ENCODE results near the gene GLIS1. TPM values are rescaled to one million over a fixed set of nuclear protein-coding genes. Genes with fewer than 3 reads are reported as not detected.

The GLIS1 gene
- total and polyA plus RNA-seq, 3 experiments from 2014 or later, result 0.18 TPM; not detected in 2

GRCh38 chr1:53520481-53520880 is 218.5 kb downstream of the GLIS1 start:
- H3K4me1 ChIP-seq (ENCODE audit: insufficient read depth, low read length), result no peaks in the 10 kb centered on the region
- Mint-ChIP-seq H3K4me1 (no peaks in the 10 kb centered on the region), H3K36me3 (no peaks in the 10 kb centered on the region), H3K27ac (peak overlapping the region in 1 of 8 donors; percentile 55), H3K27me3 (peaks cover 2 to 5% of the 10 kb centered on the region in 2 donors), H3K9me3 (no peaks in the 10 kb centered on the region), H3K4me3 (no peak overlapping the region)
- H3K27ac ChIP-seq (ENCODE audit: low read depth, low read length), result no peak overlapping the region
- H3K9me3 ChIP-seq (ENCODE audit: low read length), result no peaks in the 10 kb centered on the region
- H3K27me3 ChIP-seq (ENCODE audit: insufficient read depth, low read length, poor library complexity, severe bottlenecking), result no peaks in the 10 kb centered on the region
- H3K4me3 ChIP-seq (ENCODE audit: low read length), result no peak overlapping the region
- no peaks in the 10 kb centered on the region for H3K36me3 ChIP-seq (ENCODE audit: insufficient read depth, low read length)
- no peak for DNase-seq
- ChIA-PET POLR2A (no interaction called here), CTCF (no interaction called here)

DNA sequence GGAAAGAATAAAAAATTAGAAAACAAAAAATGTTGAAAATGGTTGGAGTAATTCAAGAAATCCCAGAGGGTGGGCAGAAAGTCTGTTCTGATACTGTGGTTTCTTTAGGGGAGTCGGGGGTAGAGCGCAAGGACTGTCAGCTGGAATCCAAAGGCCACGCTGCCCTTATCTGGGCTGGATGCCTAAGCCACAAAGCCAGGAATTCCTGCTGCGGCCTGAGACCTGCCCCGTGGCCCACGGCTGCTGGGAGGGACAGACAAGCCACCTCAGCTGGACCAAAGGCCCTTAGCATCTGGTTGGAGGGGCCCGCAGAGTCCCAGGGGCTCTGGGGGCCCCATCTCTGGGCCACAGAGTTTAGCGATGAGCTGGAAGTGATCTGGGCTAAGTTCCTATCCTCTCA is 219.5 kb downstream of the GLIS1 start:
- no peak overlapping the region for H3K27ac Mint-ChIP-seq
- no peaks in the 10 kb centered on the region for H3K4me1 ChIP-seq (ENCODE audit: insufficient read depth, low read length)
- H3K4me3 Mint-ChIP-seq, result no peak overlapping the region
- no peaks in the 10 kb centered on the region for H3K9me3 Mint-ChIP-seq
- no peaks in the 10 kb centered on the region for H3K4me1 Mint-ChIP-seq
- H3K27me3 Mint-ChIP-seq, result peaks cover 2 to 4% of the 10 kb centered on the region in 2 donors
- H3K4me3 ChIP-seq (ENCODE audit: low read length), result no peak overlapping the region
- H3K27me3 ChIP-seq (ENCODE audit: insufficient read depth, low read length, poor library complexity, severe bottlenecking), result no peaks in the 10 kb centered on the region
- H3K36me3 ChIP-seq (ENCODE audit: insufficient read depth, low read length), result no peaks in the 10 kb centered on the region
- CTCF ChIA-PET, result no interaction called here
- H3K9me3 ChIP-seq (ENCODE audit: low read length), result no peaks in the 10 kb centered on the region
- no peak overlapping the region for H3K27ac ChIP-seq (ENCODE audit: low read depth, low read length)
- no peaks in the 10 kb centered on the region for H3K36me3 Mint-ChIP-seq
- no peak for DNase-seq
- POLR2A ChIA-PET, result no interaction called here

DNA sequence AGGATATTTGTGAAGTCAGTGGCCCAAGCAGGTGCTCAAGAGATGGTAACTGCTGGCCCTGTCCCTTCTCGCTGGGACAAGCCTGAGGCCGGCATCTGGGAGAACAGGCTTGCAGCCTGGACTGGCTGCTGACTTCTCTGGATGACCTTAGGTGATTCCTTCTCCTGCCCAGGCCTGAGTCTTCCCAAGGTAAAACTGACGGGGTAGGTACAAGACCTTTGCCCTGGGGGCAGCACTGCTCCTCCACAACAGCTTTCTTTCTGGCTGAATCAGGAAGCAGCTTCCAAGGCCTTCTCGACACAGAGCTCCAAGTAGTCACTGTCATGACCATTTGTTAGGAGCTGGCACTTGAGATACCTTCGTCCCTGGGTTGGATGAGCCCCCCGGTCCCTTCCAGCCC is 220.2 kb downstream of the GLIS1 start:
- no peak overlapping the region for H3K4me3 ChIP-seq (ENCODE audit: low read length)
- Mint-ChIP-seq H3K4me3 (no peak overlapping the region), H3K4me1 (no peaks in the 10 kb centered on the region), H3K36me3 (no peaks in the 10 kb centered on the region), H3K27ac (peak overlapping the region in 1 of 8 donors; percentile 12), H3K27me3 (no peaks in the 10 kb centered on the region), H3K9me3 (no peaks in the 10 kb centered on the region)
- H3K36me3 ChIP-seq (ENCODE audit: insufficient read depth, low read length), result no peaks in the 10 kb centered on the region
- CTCF ChIA-PET, result no interaction called here
- DNase-seq, result no peak
- no peaks in the 10 kb centered on the region for H3K9me3 ChIP-seq (ENCODE audit: low read length)
- no peaks in the 10 kb centered on the region for H3K4me1 ChIP-seq (ENCODE audit: insufficient read depth, low read length)
- H3K27me3 ChIP-seq (ENCODE audit: insufficient read depth, low read length, poor library complexity, severe bottlenecking), result no peaks in the 10 kb centered on the region
- no peak overlapping the region for H3K27ac ChIP-seq (ENCODE audit: low read depth, low read length)
- POLR2A ChIA-PET, result no interaction called here

GRCh38 chr1:53517821-53518352 is 221.1 kb downstream of the GLIS1 start:
- no peak overlapping the region for H3K27ac Mint-ChIP-seq
- Histone ChIP-seq H3K27ac (ENCODE audit: low read depth, low read length) (no peak overlapping the region), H3K27me3 (ENCODE audit: insufficient read depth, low read length, poor library complexity, severe bottlenecking) (no peaks in the 10 kb centered on the region), H3K4me3 (ENCODE audit: low read length) (no peak overlapping the region), H3K9me3 (ENCODE audit: low read length) (no peaks in the 10 kb centered on the region), H3K4me1 (ENCODE audit: insufficient read depth, low read length) (no peaks in the 10 kb centered on the region), H3K36me3 (ENCODE audit: insufficient read depth, low read length) (no peaks in the 10 kb centered on the region)
- DNase-seq, result no peak
- H3K27me3 Mint-ChIP-seq, result no peaks in the 10 kb centered on the region
- no peaks in the 10 kb centered on the region for H3K36me3 Mint-ChIP-seq
- no peak overlapping the region for H3K4me3 Mint-ChIP-seq
- ChIA-PET POLR2A (no interaction called here), CTCF (interaction anchor here (1.2 kb wide), 1 partner anchor 124 kb away, joined by 3 read pairs; no protein-coding TSS in a partner anchor)
- no peaks in the 10 kb centered on the region for H3K9me3 Mint-ChIP-seq
- H3K4me1 Mint-ChIP-seq, result no peaks in the 10 kb centered on the region

GRCh38 chr1:53517109-53517508 is 221.9 kb downstream of the GLIS1 start:
- H3K9me3 Mint-ChIP-seq, result no peaks in the 10 kb centered on the region
- no peaks in the 10 kb centered on the region for H3K27me3 Mint-ChIP-seq
- Histone ChIP-seq H3K27me3 (ENCODE audit: insufficient read depth, low read length, poor library complexity, severe bottlenecking) (no peaks in the 10 kb centered on the region), H3K36me3 (ENCODE audit: insufficient read depth, low read length) (no peaks in the 10 kb centered on the region), H3K4me3 (ENCODE audit: low read length) (no peak overlapping the region), H3K27ac (ENCODE audit: low read depth, low read length) (no peak overlapping the region), H3K9me3 (ENCODE audit: low read length) (no peaks in the 10 kb centered on the region), H3K4me1 (ENCODE audit: insufficient read depth, low read length) (no peaks in the 10 kb centered on the region)
- ChIA-PET POLR2A (no interaction called here), CTCF (interaction anchor here (1.2 kb wide), 1 partner anchor 123 kb away, joined by 3 read pairs; no protein-coding TSS in a partner anchor)
- H3K4me3 Mint-ChIP-seq, result no peak overlapping the region
- DNase-seq, result no peak
- H3K27ac Mint-ChIP-seq, result no peak overlapping the region
- H3K4me1 Mint-ChIP-seq, result no peaks in the 10 kb centered on the region
- H3K36me3 Mint-ChIP-seq, result no peaks in the 10 kb centered on the region

GRCh38 chr1:53516181-53516580 is 222.8 kb downstream of the GLIS1 start:
- ChIA-PET CTCF (no interaction called here), POLR2A (no interaction called here)
- Mint-ChIP-seq H3K4me1 (no peaks in the 10 kb centered on the region), H3K27me3 (no peaks in the 10 kb centered on the region), H3K4me3 (no peak overlapping the region), H3K27ac (no peak overlapping the region), H3K36me3 (no peaks in the 10 kb centered on the region), H3K9me3 (no peaks in the 10 kb centered on the region)
- Histone ChIP-seq H3K9me3 (ENCODE audit: low read length) (no peaks in the 10 kb centered on the region), H3K36me3 (ENCODE audit: insufficient read depth, low read length) (no peaks in the 10 kb centered on the region), H3K27ac (ENCODE audit: low read depth, low read length) (no peak overlapping the region), H3K4me3 (ENCODE audit: low read length) (no peak overlapping the region), H3K27me3 (ENCODE audit: insufficient read depth, low read length, poor library complexity, severe bottlenecking) (no peaks in the 10 kb centered on the region), H3K4me1 (ENCODE audit: insufficient read depth, low read length) (no peaks in the 10 kb centered on the region)
- DNase-seq, result no peak

GRCh38 chr1:53514436-53514835 is 224.5 kb downstream of the GLIS1 start:
- Mint-ChIP-seq H3K27me3 (no peaks in the 10 kb centered on the region), H3K9me3 (no peaks in the 10 kb centered on the region), H3K4me1 (no peaks in the 10 kb centered on the region), H3K27ac (no peak overlapping the region), H3K36me3 (no peaks in the 10 kb centered on the region), H3K4me3 (no peak overlapping the region)
- Histone ChIP-seq H3K36me3 (ENCODE audit: insufficient read depth, low read length) (no peaks in the 10 kb centered on the region), H3K4me1 (ENCODE audit: insufficient read depth, low read length) (no peaks in the 10 kb centered on the region), H3K27ac (ENCODE audit: low read depth, low read length) (no peak overlapping the region), H3K4me3 (ENCODE audit: low read length) (no peak overlapping the region), H3K27me3 (ENCODE audit: insufficient read depth, low read length, poor library complexity, severe bottlenecking) (no peaks in the 10 kb centered on the region), H3K9me3 (ENCODE audit: low read length) (no peaks in the 10 kb centered on the region)
- CTCF ChIA-PET, result no interaction called here
- DNase-seq, result no peak
- POLR2A ChIA-PET, result no interaction called here

DNA sequence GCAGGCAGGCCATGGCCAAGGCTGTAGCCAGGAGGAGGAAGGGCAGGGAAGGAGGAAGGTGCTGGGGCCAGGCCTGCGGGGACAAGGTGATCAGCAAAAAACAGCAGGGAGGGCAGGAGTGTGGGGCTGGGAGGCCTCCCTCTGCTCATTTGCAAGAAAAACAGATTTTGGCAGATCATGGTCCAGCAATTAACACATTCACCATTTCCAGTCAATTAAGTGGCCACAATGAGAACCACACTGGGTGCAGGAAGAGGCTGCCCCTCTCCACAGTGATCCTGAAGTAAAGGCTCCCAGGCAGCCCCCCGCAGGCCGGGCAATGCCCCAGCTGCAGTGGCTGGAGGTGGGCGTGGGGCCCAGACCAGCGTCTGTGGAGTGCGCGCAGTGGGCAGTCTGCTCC is 225.1 kb downstream of the GLIS1 start:
- Histone ChIP-seq H3K4me3 (ENCODE audit: low read length) (no peak overlapping the region), H3K4me1 (ENCODE audit: insufficient read depth, low read length) (no peaks in the 10 kb centered on the region), H3K27ac (ENCODE audit: low read depth, low read length) (no peak overlapping the region), H3K36me3 (ENCODE audit: insufficient read depth, low read length) (no peaks in the 10 kb centered on the region), H3K27me3 (ENCODE audit: insufficient read depth, low read length, poor library complexity, severe bottlenecking) (no peaks in the 10 kb centered on the region), H3K9me3 (ENCODE audit: low read length) (no peaks in the 10 kb centered on the region)
- Mint-ChIP-seq H3K27ac (no peak overlapping the region), H3K27me3 (no peaks in the 10 kb centered on the region), H3K9me3 (no peaks in the 10 kb centered on the region), H3K4me3 (no peak overlapping the region), H3K36me3 (no peaks in the 10 kb centered on the region), H3K4me1 (no peaks in the 10 kb centered on the region)
- ChIA-PET POLR2A (no interaction called here), CTCF (no interaction called here)
- DNase-seq, result no peak
